Erythroblast (primary cell): ENCODE measurements around the gene RAD51B.
A peak's percentile ranks its signal among the peaks of the same experiment; 100 is the strongest.

Source experiments
- DNase-seq, 2 experiments: peaks; one replicate each; lab custom pipeline; 2025; lab: John Stamatoyannopoulos, UW
- GATA1 ChIP-seq: IDR thresholded peaks from 2 replicates; pipeline ENCODE4 v1.6.1; 2011; ENCODE audit warnings: low read depth, mild to moderate bottlenecking, control low read depth, low read length, moderate library complexity
- POLR2A ChIP-seq: IDR thresholded peaks from 2 replicates; pipeline ENCODE4 v1.6.1; 2011; ENCODE audit warnings: mild to moderate bottlenecking, low read length

Gene RAD51B

DNA sequence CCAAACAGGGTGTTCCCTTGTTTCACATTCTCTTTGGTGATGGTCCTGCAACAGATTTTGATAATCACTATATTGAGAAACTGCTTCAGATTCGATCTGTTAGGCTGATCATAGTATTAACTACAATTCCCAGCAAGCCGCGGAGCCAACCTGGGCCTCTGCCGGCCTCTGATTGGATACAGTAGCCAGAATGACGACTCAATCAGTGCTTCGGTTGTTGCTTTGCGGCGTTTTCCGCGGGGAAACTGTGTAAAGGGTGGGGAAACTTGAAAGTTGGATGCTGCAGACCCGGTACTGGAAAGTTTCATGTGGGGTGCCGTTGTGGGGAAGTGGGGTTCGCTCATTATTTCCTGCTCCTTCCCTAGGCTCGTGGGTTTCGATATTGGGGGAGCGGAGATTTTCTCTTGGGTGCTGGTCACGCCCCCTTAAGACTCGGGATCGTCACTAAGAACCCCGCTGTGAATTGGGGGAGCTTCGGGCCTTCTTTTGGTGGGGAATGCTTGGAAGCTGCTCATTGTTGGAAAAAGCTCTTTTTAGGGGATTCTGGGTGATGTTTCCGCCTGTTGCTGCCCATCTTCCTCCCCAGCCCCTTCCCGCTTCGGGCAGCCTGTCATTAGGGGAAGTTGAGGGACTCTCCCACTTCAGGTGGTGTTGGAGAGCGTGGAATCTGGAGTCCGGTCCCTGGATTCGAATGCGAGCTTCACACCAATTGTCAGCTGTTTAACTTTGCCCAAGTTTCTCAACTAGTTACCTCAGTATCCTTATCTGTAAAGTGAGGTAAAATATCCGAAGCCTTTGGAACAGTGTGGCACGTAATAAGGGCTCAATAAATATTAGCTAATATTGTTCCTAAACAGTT is at the start of gene RAD51B:
Gene RAD51B, plus strand, starts transcription at position 217 of the 859 bp plus-strand sequence.
- TF ChIP-seq GATA1 (no peak), POLR2A (peak; percentile 55)
- DNase-seq = peak; percentile 88 to 91

- DNase-seq = no peak
- TF ChIP-seq POLR2A (no peak), GATA1 (no peak)
Observed at GRCh38 chr14:67773844-67774377, 45.7 kb upstream of the RAD51B start.

- DNase-seq = no peak
- TF ChIP-seq GATA1 (no peak), POLR2A (no peak)
Observed at GRCh38 chr14:67776653-67777322, 42.8 kb upstream of the RAD51B start.

GRCh38 chr14:67778792-67779191 is 40.8 kb upstream of the RAD51B start:
- no peak for TF ChIP-seq POLR2A
- no peak for TF ChIP-seq GATA1
- no peak for DNase-seq

DNA sequence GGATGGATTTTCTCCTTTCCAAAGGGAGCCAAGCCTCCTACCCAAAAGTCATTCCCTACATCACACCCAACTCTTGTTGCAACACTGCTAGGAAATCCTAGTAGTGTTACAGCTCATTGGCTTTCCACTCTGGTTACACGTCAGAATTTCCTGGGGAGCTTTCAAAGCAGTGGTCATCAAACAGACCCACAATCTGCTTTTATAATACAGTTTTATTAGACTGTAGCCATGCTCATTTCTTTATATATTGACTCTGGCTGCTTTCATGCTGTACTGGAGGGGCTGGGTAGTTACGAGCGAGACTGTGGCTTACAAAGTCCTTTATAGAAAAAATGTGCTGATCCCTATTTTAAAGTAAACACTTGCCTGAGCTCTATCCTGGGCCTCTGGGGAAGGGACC is 37.5 kb upstream of the RAD51B start:
- TF ChIP-seq GATA1 (no peak), POLR2A (no peak)
- DNase-seq = no peak

- DNase-seq = no peak
- no peak for TF ChIP-seq POLR2A
- TF ChIP-seq GATA1 = no peak
Observed at GRCh38 chr14:67784244-67784823, 35.2 kb upstream of the RAD51B start.

DNA sequence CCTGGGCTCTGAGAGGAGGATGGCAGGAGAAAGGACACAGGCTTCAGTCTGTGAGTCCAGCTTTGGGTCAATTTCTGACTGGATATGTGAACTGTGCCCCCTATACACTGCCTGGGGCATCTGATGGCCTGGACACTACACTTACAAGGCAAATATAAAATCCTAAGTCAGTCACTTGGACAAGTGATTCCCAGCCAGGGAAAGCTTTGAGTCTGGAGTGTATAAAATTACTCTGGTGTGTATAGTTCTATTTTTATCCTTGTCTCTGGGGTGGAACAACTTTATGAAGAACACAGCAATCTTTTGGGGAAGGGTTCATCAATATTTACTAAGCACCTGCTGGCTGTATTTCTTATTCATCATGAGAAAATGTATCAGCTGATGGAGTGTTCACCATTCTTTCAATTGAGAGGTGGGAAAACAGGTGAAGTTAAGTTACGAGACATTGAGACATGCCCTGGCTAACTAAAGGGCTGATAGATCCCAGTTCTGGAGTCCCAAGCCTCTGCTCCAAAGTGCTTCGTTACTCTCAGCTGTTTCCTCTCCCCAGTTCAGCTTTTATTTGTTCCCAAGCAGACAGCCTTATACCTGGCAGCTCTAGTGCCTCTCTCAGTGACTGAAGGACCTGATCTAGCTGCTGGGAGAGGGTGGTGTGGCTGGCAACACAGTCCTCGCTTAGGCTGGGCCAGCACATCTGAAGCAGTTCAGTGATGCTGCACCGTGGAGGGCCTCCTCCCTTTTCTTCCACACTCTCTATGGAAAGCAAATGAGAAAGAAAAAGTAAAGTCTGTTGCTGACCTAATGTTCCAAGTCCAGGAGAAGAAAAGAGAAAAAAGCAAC is 34.1 kb upstream of the RAD51B start:
- DNase-seq = no peak
- TF ChIP-seq POLR2A = no peak
- TF ChIP-seq GATA1 = no peak

- DNase-seq = no peak
- TF ChIP-seq GATA1 = no peak
- no peak for TF ChIP-seq POLR2A
Observed at GRCh38 chr14:67787673-67788072, 31.9 kb upstream of the RAD51B start.

GRCh38 chr14:67798731-67799130 is 20.8 kb upstream of the RAD51B start:
- no peak for TF ChIP-seq POLR2A
- no peak for DNase-seq

DNA sequence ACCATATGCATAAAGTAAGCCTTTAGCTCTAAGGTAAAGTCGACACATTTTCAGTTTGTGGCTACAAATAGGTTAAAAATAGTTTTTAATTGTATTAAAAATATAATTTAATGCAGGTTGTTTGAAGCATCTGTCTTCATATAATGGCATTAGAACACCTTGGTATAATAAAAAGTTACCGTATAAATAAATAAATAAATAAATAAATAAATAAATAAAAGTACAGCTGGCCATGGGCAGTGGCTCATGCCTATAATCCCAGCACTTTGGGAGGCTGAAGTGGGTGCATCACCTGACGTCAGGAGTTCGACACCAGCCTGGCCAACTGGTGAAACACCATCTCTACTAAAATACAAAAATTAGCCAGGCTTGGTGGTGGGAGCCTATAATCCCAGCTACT is 18.8 kb upstream of the RAD51B start:
- DNase-seq = no peak
- TF ChIP-seq GATA1 (no peak), POLR2A (no peak)

GRCh38 chr14:67806246-67806645 is 13.3 kb upstream of the RAD51B start:
- DNase-seq = no peak
- TF ChIP-seq GATA1 (no peak), POLR2A (no peak)

DNA sequence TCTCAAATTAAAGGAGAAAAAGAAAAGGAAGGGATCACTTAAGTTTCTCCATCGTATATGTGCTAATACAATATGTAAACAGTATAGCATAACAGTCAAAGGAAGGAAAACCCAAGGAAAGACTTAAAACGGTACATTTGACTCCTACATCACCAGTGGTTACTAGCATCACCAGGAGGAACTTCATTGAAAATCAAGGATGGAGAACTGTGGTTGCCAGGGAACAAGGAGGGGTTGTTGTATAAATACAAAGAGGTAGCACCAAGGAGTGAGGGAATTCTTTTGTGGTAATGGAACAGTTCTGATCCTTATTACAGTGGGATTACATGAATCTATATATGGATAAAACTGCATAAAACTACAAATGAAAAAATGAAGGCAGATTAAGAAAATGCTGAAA is 4.8 kb upstream of the RAD51B start:
- no peak for TF ChIP-seq GATA1
- TF ChIP-seq POLR2A = no peak
- DNase-seq = peak in 1 of 2 experiments; percentile 8

- peak; percentile 68 to 75 for DNase-seq
Observed at GRCh38 chr14:67815573-67816225, 3.9 kb upstream of the RAD51B start.

More at GRCh38 chr14:67815573-67816225, 3.9 kb upstream of the RAD51B start:
- no peak for TF ChIP-seq GATA1
- no peak for TF ChIP-seq POLR2A
